ENCODE data around the gene TIGAR.
A peak's percentile ranks its signal among the peaks of the same experiment; 100 is the strongest.

Gene TIGAR

DNA sequence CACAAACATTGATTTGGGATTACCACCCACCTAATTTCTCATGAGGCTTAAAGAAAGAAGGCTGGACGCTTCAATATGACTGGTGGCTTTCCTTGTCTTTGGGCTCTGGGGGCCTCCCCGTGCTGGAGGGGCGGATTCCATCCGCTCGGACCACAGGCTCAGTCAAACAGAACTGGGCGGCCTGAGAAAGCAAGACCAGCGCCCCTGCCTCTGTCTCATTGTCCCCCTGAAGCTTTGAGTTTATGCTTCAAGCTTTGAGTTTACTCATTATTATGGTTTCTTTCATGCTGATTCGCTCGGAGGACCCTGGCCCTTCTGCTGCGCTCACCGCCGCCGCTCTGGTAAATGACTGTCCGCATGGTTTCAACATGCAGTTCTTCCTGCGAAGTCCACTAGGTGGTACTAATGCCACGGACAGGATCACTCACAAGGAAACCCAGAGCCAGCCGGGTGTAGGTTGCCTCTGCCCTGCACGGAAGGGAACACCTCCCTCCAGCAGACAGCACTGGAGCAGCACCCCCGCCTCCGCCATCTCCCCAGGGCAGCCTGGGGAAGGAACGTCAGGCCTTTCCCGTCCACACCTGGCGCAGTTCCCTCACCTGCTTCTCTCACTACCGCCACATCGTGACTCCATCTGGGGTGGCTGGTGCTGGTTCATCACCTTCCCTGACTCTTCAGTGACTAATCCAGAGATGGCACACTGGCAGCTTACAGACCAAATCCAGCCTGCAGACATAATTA lies 13.2 kb upstream of the TIGAR start:
- no peak for DNase-seq

DNA sequence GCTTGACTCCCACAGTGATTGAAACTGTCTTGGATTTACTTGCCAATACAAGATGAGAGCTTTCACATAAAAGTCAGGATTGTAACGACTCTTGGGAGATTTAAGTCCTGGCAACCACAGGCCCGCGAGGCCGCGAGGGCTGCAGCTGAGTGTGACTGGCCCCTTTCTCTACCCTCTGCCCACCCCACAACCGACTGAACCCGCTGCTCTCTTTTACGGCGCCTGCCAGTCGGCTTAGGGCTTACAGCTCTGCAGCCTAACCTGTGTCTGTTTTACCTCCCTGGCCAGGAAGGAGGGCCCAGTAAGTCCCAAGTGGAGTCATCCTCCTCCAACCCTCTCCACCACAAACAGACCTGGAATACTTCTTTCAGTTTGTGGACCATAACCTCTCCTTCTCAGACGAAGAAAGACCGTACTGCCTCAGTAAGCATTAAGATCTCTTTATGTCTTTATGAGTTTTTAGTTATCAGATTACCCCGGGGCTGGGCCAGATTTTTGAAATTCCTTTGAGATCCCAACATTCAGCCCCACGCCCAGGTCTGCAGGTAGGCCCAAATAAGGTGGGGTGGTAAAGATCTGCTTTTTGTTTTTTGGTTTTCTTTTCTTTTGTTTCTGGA lies 12.6 kb upstream of the TIGAR start:
- DNase-seq: no peak

DNA sequence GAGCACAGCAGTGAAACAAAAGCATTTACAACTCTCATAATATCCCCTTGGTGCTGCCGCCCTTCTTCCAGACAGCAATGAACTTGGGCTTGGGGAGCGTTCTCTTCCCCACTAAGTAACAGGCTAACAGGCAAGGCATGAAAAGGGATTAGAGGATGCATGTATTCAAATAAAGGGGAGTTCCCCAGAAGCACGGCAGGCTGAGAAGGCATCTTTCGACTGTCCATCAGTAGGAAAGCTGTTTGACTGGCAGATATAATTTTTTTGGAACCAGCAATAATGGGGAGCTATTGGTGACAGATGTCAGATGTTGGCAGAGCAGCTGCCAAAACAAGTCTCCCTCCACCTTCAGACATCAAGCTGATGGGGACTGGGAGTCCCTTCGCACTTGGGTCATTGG lies 9.2 kb upstream of the TIGAR start:
- no peak for DNase-seq

DNA sequence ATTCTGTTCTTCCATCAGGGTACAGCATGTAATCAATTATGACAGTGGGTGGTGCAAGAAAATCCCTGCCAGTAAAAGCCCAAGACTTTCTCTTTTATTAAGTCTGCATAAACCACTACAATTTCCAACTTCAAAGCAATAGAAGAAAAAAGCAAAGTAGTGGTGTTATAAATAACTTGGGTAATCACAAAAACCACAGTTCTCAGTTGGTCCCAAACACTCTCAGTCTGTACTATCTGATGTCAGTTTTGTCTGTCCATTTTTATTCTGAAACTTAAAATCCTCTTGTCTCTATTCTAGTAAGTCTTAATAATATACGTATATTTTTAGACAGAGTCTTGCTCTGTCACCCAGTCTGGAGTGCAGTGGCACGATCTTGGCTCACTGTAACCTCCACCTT lies 8.8 kb upstream of the TIGAR start:
- no peak for DNase-seq

DNA sequence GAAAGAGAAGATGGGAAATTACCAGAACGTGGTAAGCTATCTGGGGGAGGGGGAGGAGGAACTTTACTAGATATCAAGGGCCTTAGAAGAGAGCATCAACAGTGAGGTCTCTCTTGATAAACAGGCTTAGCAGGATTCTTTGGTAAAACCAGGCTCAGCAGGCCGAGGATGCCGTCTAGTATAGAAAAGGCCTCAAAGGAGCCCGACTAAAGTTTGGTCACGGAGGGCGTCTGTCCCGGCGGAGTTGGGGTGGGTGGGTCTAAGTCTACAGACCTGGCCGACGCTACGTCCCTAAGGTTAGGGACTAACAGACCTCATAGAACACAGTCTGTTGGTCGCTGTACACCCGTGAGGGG lies 538 bp upstream of the TIGAR start:
- DNase-seq: no peak

DNA sequence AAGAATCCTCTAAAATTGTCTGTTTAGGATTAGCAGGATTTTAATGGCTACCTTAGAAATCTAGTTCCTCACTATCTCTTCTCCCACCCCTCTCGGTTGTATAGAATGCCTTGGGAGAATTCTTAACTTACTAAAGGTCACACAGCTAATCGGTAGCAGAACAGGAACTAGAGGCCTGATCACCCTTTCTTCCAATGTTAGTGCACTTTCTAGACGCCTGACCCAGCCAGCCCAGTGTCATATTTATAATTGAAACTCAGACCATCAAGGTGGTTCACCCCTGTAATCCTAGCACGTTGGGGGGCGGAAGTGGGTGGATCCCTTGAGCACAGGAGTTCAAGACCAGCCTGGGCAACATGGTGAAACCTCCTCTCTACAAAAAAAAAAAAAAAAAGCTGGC lies 1.7 kb downstream of the TIGAR start:
- DNase-seq: no peak

DNA sequence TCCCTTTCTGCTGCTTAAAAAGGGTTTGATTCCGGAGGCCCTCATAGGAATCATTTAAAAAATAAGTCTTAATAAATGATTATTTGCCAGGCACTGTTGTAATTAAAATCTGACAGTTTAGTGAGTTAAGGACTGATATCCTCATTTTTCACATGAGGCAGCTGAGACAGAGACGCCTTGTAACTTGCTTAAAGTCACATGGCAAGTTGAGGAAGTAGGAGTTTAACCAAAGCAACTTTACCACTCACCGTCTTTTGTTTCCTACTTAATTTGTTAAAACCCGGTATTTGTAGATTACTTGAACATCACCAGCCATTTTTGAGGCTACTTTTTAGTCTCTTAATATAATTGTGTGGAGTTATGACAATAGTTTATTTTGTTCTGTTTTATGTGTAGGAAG lies 2.4 kb downstream of the TIGAR start:
- DNase-seq: no peak

DNA sequence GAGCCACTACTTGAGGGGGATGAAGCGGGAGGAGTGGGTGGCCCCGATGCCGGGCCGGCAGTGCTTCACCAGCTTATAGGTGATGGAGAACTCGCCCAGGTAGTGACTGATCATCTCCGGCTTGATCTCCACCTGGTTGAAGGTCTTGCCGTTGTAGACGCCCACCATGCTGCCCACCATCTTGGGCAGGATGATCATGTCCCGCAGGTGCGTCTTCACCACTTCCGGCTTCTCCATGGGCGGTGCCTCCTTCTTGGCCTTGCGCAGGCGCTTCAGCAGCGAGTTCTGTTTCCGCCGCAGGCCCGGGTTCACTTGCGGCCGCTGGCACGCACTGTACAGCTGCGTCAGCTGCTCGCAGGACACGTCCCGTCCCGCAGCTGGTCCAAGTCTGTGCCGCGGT lies 3.4 kb downstream of the TIGAR start:
- DNase-seq: no peak

DNA sequence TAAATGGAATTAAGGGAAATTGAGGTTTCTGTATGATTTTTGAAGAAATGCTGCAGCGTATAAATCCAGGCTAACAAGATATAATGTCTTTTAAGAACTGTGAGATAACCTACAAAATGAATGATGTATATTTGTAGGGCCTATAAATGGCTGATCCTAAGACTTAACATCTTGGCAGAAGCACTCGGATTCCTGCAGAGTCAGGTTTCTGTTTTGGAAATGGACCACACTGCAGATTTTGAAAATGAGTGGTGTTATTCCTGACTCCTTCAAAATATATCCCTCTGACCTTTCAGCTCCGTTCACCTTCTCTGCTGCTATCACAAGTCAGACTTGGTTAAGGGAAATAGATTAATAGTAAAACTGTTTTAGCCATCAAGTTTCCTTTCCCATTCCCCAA lies 5.0 kb downstream of the TIGAR start:
- DNase-seq: no peak

DNA sequence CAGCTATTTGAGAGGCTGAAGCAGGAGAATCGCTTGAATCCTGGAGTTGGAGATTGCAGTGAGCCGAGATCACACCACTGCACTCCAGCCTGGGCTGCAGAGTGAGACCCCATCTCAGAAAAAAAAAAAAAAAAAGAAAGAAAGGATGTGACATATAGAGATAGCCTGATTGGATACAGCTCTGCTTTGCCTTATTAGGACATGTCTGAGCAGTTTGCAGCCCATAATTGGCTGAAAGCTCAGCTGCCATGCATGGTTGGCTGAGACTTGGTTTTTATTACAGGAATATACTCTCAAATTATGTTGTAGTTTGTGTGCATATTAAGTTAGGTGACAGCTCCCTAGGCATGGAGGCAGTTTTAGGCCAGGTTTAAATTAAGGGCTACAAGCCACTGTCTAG lies 6.3 kb downstream of the TIGAR start:
- DNase-seq: no peak

DNA sequence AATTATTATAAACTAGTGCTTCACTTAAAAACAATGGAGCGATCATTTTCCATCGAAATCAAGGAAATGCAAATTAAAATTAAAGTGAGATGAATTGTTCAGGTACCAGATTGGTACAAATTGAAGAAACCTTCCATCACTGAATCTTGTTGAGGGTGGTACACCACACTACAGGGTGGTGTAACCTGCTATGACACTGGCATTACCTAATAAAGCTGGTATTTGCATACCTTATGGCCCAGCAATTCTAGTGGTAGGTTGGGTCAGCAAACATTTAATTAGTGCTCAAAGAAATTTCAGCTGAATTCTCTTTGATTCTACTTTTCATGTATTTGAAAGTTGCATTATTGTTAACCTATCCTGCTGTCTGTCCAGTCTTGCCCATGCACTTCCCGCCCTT lies 9.2 kb downstream of the TIGAR start:
- no peak for DNase-seq

DNA sequence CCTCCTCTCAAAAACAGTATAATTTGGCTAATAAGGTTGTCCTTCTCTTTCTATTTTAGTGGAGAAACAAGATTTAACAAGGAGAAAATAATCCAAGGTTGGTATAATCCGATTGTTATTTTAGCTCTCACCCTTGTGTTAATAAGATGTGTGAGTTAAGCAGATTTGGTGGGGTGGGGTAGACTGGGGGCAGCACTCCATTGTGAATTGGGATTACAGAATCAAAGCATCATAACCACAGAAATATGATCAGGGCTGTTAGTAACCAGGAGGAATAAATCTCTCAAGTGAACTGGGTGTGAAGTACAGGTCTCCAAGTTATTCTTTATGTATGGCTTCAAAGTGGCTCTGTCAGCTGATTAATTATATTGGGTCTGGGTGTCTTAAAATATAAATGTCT lies 10.2 kb downstream of the TIGAR start:
- no peak for DNase-seq

DNA sequence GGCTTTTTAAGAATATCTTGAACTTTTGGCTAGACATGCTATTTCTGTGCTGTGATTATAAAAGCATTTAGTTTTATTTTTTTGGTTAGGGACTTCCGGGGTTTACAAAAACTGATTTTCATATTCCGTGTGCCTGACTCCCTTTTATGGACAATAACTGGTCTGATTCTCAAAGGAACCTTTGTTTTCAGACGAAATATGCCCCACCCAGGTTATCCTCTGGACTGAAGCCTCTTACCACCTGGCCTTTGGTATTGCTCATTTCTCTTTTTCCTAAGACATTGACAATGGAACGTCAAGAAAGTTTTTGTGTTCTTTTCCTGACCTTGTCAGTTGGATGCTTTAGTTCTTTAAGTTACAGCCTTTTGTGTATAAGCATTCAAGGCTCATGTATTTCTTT lies 10.8 kb downstream of the TIGAR start:
- DNase-seq: no peak

DNA sequence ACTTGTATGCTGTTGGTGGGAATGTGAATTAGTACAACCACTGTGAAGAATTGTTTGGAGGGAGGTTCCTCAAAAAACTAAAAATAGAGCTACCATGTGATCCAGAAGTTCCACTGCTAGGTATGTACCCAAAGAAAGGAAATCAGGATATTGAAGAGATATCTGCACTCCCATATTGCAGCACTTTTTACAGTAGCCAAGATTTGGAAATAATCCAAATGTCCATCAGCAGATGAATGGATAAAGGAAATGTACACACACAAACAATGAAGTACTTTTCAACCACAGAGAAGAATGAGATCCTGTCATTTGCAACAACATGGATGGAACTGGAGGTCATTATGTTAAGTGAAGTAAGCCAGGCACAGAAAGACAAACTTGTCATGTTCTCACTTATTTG lies 25.9 kb downstream of the TIGAR start:
- DNase-seq: no peak

DNA sequence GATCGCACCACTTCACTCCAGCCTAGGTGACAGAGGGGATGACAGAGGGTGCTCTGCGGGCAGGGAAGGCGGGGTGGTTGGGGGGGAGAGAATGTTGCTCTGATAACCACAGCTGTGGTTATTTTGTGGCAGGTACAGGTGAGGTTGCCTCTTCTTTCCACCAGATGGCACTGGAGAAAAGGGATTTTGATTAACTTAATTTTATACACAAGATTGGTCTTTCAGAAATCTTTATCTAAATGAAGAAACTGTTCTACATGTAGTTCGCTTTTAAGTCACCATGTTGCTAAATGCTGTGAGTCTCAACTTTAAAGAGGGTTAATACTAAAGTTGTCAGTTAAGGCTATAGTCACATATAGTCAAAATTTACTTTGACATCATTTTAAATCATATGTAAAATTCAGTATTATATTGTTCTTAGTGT lies 32.8 kb downstream of the TIGAR start:
- DNase-seq: peak in 1 of 4 experiments; percentile 5

DNA sequence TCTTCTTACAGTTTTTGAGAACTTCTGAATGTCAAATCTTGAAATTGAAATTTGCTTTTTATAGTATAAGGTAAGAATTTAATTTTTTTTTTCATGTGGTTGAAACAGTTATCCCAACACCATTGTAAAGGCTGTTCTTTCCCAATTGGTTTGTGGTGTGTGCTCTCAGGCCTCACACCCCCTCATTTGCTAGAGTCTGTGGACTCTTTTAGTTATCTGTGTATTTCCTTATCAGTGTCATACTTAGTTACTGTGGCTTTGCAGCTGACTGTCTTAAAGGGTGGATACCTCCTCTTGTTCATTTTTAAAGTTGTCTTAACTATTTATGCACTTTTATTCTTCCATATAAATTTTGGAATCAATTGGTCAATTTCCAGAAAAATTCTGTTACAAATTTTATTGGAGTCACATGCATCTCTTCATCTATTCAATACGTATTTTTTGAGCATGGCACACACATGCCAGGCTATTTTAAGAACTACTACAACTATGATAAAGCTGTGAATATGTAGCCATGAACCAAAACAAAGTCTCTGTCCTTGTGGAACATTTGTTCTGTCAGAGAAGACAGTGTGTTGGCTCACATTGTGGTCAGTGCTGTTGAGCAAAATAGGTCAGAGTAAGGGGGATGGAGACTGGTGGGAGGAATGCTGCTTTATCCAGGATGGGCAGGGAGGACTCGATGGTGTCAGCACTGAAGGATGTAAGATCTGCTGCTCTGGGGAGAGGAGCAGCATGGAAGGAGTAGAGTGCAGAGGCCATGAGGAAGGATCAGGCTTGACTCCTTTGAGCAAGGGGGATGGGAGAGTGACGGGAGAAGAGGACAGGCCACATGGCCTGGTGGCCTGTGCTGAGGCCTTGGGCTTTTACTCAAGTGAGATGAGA lies 34.4 kb downstream of the TIGAR start:
- DNase-seq: no peak

DNA sequence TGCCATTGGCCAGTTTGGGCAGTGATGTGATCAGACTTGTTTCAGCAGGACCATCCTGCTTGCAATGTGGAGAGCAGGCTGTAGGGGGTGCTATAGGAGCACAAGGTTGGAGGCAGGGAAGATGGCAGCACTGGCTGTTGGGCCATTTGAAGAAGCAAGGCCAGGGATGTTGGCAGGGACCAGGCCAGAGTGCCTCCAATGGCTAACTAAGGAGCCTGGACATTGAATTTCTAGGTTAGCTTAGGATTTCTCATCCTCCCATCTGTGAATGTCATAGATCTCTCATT lies 35.0 kb downstream of the TIGAR start:
- peak in 1 of 4 experiments; percentile 19 for DNase-seq

DNA sequence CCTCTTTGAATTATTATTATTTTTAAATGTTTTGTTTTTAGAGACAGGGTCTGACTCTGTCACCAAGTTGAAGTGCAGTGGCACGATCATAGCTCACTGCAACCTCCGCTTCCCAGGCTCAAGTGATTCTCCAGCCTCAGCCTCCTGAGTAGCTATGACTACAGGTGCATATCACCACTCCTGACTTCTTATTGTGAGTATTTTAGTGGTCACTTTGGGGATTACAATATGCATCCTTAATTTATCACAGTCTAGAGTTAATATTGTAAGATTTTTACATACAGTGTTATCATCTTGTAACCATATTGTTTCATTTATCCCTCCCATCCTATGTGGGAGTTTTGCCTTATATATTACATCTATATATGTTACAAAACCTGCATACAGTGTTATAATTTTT lies 45.1 kb downstream of the TIGAR start:
- DNase-seq: no peak

DNA sequence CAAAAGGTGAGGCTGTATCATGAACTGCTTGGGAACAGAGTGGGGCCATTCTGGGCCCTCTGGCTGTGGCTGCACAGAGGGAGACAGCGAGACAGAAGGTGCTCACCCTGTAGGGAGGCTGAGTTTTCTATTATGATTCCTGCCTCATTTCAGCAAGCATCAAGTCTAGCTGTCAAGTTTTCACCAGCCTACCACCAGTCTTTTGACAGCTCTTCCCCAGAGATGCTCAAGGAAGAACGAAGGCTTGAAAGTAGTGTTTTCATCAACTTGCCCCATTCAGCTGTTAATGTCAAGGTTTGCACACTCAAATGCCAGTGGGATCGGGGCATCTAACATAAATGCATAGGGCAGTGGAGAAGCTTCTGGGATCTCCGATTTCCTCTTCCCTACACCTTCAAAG lies 48.5 kb downstream of the TIGAR start:
- DNase-seq: no peak

DNA sequence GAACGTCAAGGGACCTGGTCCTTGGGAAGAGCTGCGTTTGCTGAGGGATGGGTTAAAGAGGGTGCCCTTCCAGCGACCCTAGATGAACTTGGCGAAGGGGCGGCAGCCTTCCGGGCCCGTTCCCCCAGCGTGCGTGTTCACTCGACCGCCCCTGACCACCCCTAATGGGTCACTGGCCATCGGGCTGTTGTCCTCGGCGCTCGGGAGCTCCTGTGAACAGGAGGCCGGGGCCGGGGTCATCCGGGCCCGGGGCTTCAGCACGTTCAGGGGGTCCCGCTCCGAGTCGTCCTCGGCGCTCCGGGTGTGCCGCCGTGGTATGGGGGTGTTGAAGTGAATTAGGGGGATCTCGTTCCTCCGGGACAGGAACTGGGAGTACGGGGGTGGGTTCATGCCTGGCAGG lies 49.3 kb downstream of the TIGAR start:
- DNase-seq: no peak

DNA sequence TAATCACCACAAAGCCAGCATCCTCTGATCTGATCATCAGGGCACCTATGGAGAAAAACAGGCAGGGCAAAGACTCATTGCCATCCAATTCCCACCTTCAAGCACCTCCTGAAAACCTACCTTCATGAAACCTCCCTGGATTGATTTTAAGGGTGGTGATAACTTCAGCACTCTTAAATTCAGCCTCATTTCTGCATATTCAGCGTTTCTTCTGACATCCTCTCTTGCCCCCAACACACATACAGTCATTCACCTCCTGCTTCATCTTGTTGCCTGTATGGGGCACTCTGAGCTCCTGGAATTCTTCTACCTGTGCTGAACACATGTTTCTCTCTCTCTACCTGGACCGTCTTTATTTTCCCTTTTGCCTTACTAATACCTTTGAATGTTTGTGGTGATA lies 51.6 kb downstream of the TIGAR start:
- DNase-seq: no peak

DNA sequence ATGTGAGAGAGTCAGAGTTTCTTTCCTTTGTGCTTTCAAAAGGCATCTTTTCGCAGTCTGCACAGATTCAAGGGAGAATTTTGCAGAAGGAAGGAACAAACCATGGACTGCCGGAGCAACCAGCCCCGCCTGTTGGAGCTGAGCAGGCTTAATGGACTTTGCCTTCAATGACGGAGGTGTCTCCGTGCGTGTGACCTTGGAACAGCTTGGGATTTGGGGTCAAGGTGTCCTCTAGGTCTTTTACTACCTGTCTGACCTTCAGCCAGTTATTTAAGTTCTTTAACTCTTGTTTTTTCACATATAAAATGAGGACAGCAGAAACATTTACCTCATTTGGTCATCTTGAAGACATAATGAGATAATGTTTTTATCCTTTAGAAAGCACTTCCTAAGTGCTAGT lies 54.4 kb downstream of the TIGAR start:
- DNase-seq: no peak

DNA sequence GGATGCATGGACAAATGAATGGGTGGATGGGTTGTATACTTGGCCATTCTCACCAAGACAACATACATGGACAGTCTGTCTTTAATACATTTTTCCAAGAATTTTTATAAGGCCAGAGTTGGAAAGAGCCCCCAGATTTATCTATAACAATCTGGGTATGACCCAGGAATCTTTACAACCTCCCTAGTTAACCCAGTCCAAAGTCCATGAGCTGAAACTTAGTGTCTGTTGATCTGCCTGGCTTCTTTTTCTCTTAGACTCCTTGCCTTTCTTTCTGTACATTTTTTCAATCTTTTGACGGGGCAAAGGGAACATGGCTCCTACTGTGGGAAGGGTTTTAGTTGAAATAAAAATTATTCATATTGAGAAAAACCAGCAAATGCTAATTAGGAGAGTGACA lies 57.8 kb downstream of the TIGAR start:
- no peak for DNase-seq

DNA sequence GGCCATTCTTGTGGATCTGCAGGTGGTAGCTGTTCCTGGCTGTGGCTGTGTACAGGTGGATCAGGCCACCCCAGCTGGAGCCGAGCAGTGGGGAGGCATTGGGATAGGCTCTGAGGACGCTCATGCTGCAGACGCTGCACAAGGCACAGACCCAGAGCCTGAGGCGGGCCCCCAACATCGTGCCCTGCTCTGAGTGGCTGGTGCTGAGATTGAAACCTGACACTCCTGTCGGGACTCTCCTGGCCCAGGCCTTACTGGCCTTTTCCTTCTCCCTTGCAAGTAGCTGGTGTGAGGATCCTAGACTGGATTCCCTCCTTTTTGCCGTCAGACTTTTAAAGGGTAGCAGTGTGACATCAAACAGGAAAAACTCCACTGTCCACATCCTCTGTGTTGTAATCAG lies 58.4 kb downstream of the TIGAR start, which contains the start of gene FGF23:
FGF23 (minus strand) TSS at position 308 of the 400 bp plus-strand sequence; CDS start at position 178, 130 bp downstream.
- no peak for DNase-seq

Data from activated naive CD4-positive, alpha-beta T cell (primary cell).